ENCODE measurements around the gene NTM.

NTM gene

DNA sequence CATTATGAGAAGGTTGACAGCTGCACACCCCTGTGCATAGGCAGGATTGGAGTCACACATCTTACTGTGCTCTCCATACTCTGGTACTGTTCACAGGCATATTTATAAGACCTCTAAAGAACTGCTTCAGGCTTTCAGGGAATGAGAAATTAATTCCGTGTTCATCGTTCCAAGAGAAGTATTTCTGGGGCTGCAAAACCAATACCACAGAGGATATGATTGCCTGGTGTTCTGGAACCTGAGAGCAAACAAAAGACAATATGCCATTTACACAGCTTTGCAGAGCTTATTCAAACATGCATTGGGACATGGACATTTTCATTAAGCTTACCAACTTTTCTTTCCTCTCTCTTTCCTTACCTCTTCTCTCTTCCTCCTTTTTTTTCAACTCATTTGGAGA, 388.7 kb downstream of the NTM start:
- peaks cover 27% of the 10 kb centered on the region for H3K4me1 ChIP-seq

GRCh38 chr11:131760091-131761061, 390.0 kb downstream of the NTM start:
- Histone ChIP-seq H3K4me2 (ENCODE audit: low read length) (peak overlapping the region; percentile 38), H3K4me3 (ENCODE audit: low read depth, low read length) (no peak overlapping the region), H3K27ac (peak overlapping the region; percentile 97), H3K9me3 (ENCODE audit: control insufficient read depth, low read length) (no peaks in the 10 kb centered on the region), H2AFZ (peak overlapping the region; percentile 53), H3K79me2 (no peaks in the 10 kb centered on the region), H3K9ac (no peak overlapping the region), H3K4me1 (peaks cover 35% of the 10 kb centered on the region), H3K36me3 (ENCODE audit: control insufficient read depth, insufficient read depth, low read length) (no peaks in the 10 kb centered on the region), H3K27me3 (ENCODE audit: control insufficient read depth, insufficient read depth, low read length) (no peaks in the 10 kb centered on the region)
- TF ChIP-seq, protein P1, sequence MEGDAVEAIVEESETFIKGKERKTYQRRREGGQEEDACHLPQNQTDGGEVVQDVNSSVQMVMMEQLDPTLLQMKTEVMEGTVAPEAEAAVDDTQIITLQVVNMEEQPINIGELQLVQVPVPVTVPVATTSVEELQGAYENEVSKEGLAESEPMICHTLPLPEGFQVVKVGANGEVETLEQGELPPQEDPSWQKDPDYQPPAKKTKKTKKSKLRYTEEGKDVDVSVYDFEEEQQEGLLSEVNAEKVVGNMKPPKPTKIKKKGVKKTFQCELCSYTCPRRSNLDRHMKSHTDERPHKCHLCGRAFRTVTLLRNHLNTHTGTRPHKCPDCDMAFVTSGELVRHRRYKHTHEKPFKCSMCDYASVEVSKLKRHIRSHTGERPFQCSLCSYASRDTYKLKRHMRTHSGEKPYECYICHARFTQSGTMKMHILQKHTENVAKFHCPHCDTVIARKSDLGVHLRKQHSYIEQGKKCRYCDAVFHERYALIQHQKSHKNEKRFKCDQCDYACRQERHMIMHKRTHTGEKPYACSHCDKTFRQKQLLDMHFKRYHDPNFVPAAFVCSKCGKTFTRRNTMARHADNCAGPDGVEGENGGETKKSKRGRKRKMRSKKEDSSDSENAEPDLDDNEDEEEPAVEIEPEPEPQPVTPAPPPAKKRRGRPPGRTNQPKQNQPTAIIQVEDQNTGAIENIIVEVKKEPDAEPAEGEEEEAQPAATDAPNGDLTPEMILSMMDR (IDR thresholded peaks at IDR 0.05), result peak; percentile 26

More for the DNA sequence above, 388.7 kb downstream of the NTM start:
- TF ChIP-seq, protein P1 (IDR thresholded peaks at IDR 0.05), result no peak
- H3K36me3 ChIP-seq (ENCODE audit: control insufficient read depth, insufficient read depth, low read length), result no peaks in the 10 kb centered on the region
- no peak overlapping the region for H3K4me2 ChIP-seq (ENCODE audit: low read length)
- peak overlapping the region; percentile 28 for H2AFZ ChIP-seq
- H3K9ac ChIP-seq, result no peak overlapping the region
- no peaks in the 10 kb centered on the region for H3K27me3 ChIP-seq (ENCODE audit: control insufficient read depth, insufficient read depth, low read length)
- H3K79me2 ChIP-seq, result no peaks in the 10 kb centered on the region
- H3K9me3 ChIP-seq (ENCODE audit: control insufficient read depth, low read length), result no peaks in the 10 kb centered on the region
- no peak overlapping the region for H3K4me3 ChIP-seq (ENCODE audit: low read depth, low read length)
- peak overlapping the region; percentile 97 for H3K27ac ChIP-seq

DNA sequence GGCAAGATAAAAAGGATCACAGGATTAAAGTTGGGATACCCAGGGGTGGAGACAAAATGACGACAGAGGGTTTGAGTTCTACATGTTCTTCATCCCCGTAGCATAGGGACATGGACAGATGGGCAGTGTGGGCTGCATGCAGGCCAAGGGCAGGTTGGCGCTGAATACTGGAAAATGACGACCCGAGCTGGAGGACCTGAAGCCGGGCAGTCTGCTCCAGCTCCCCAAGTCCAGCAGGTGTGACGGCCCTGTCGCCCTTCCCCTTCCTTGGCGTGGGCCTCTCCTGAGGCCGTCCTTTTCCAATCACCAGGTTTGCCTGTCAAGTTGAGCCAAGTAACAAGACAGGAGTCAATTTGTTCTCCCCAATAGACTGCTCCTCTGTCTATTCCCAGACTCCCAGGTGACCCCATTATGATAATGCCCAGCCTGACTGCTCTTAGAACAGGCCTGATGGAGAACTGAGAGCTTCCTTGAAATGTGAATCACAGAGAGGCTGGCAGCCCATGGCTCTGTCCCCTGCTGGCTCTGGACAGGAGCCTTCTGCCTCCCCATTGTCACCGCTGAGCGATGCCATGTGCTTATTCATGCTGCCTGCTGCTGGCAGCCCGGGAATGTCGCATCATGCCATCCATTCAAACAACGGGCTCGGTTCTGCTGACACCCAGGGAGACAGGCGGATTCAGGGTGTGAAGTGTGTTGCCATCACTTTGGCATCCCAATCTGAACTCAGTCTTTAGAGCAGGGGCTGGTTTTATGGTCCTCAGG, 392.1 kb downstream of the NTM start:
- H3K27me3 ChIP-seq (ENCODE audit: control insufficient read depth, insufficient read depth, low read length), result no peaks in the 10 kb centered on the region
- H3K9ac ChIP-seq, result no peak overlapping the region
- peak overlapping the region; percentile 97 for H3K27ac ChIP-seq
- peaks cover 22% of the 10 kb centered on the region for H3K4me1 ChIP-seq
- H2AFZ ChIP-seq, result no peak overlapping the region
- H3K79me2 ChIP-seq, result no peaks in the 10 kb centered on the region
- H3K9me3 ChIP-seq (ENCODE audit: control insufficient read depth, low read length), result no peaks in the 10 kb centered on the region
- no peak overlapping the region for H3K4me3 ChIP-seq (ENCODE audit: low read depth, low read length)
- H3K4me2 ChIP-seq (ENCODE audit: low read length), result no peak overlapping the region
- TF ChIP-seq, protein P1 (IDR thresholded peaks at IDR 0.05), result no peak
- no peaks in the 10 kb centered on the region for H3K36me3 ChIP-seq (ENCODE audit: control insufficient read depth, insufficient read depth, low read length)

DNA sequence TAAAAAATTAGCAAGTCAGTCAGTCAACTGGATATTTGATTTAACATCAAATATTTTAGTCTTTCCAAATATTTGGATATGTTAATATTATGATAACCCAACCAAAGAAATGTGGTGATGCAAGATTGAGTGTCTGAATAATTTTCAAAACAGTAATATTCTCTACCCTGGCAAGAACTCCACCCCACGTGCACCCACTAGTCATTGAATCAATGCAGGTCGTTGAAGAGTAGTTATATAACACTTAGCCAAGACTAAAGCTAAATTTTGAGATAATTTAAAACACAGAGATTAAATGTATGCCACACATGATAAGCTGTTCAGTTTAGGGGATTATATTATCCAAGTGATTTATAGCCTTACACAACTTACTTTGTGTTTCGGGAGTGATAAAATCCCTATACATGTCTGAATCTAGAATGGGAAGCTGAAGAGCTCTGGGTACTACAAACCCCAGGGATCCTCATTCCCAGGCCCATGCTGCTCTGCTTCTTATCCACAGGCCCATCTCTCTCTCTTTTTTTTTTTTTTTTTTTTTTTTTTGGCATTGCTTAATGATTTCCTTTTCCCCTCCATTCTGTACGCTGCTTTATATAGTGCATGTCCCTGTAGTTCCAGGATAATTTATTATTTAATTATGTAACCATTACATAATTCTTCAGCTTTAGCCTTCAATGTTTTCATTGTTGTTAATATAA, 392.9 kb downstream of the NTM start:
- Histone ChIP-seq H3K4me2 (ENCODE audit: low read length) (no peak overlapping the region), H3K9ac (no peak overlapping the region), H3K4me3 (ENCODE audit: low read depth, low read length) (no peak overlapping the region), H3K36me3 (ENCODE audit: control insufficient read depth, insufficient read depth, low read length) (no peaks in the 10 kb centered on the region), H3K27me3 (ENCODE audit: control insufficient read depth, insufficient read depth, low read length) (no peaks in the 10 kb centered on the region), H3K79me2 (no peaks in the 10 kb centered on the region), H3K9me3 (ENCODE audit: control insufficient read depth, low read length) (no peaks in the 10 kb centered on the region), H3K4me1 (peaks cover 22% of the 10 kb centered on the region), H2AFZ (no peak overlapping the region), H3K27ac (peak overlapping the region; percentile 3)
- TF ChIP-seq, protein P1 (IDR thresholded peaks at IDR 0.05), result no peak

All from parathyroid adenoma (tissue), 2 donors.